GM18505 (cell line): Measurements from ENCODE around the gene SLC22A23.

Experiments used
- ATAC-seq: cut with Tn5 transposase; IDR thresholded peaks from one replicate; pipeline ENCODE4 v1.9.1; 2021; ENCODE audit not compliant: unreplicated experiment
- POLR2A ChIP-seq: IDR thresholded peaks from 4 replicates; pipeline ENCODE4 v1.6.1; 2011; ENCODE audit warnings: borderline replicate concordance; ENCODE audit not compliant: insufficient read depth, insufficient read length; ENCODE audit errors: extremely low read depth

SLC22A23 gene

GRCh38 chr6:3458706-3459421, 2.0 kb upstream of the SLC22A23 start:
- TF ChIP-seq POLR2A = no peak

GRCh38 chr6:3457710-3458602, 1.1 kb upstream of the SLC22A23 start:
- ATAC-seq = no peak
- no peak for TF ChIP-seq POLR2A

More at GRCh38 chr6:3458706-3459421, 2.0 kb upstream of the SLC22A23 start:
- ATAC-seq = no peak

GRCh38 chr6:3456395-3456897, 404 bp downstream of the SLC22A23 start:
- ATAC-seq = peak; percentile 48
- no peak for TF ChIP-seq POLR2A

- TF ChIP-seq POLR2A = no peak
- no peak for ATAC-seq
Measured at GRCh38 chr6:3455569-3456394, 1.1 kb downstream of the SLC22A23 start.

GRCh38 chr6:3455147-3455568, 1.7 kb downstream of the SLC22A23 start:
- ATAC-seq = no peak
- no peak for TF ChIP-seq POLR2A

GRCh38 chr6:3454273-3455010, 2.4 kb downstream of the SLC22A23 start:
- no peak for TF ChIP-seq POLR2A
- no peak for ATAC-seq

GRCh38 chr6:3453413-3454272, 3.2 kb downstream of the SLC22A23 start:
- ATAC-seq = no peak

GRCh38 chr6:3451498-3451897, 5.4 kb downstream of the SLC22A23 start:
- TF ChIP-seq POLR2A = no peak
- ATAC-seq = no peak

More at GRCh38 chr6:3453413-3454272, 3.2 kb downstream of the SLC22A23 start:
- TF ChIP-seq POLR2A = no peak

GRCh38 chr6:3450888-3451287, 6.0 kb downstream of the SLC22A23 start:
- TF ChIP-seq POLR2A = no peak
- no peak for ATAC-seq

- no peak for TF ChIP-seq POLR2A
- ATAC-seq = no peak
Measured at GRCh38 chr6:3449750-3450305, 7.0 kb downstream of the SLC22A23 start.

GRCh38 chr6:3449321-3449720, 7.5 kb downstream of the SLC22A23 start:
- ATAC-seq = no peak
- TF ChIP-seq POLR2A = no peak
